HepG2 (cell line): ENCODE measurements around the gene KDM5B. TPM values are rescaled to one million over a fixed set of nuclear protein-coding genes. Genes with fewer than 3 reads are reported as not detected.

Experiments used
- JARID2 ChIP-seq: sonication (generic); formaldehyde crosslinking; IDR thresholded peaks from 2 replicates; pipeline ENCODE4 v1.8.1; 2023; ENCODE audit warnings: missing genetic modification reagents, inconsistent platforms; ENCODE audit not compliant: insufficient replicate concordance
- JDP2 ChIP-seq: sonication (generic); formaldehyde crosslinking; IDR thresholded peaks from 2 replicates; pipeline ENCODE4 v1.8.1; 2022; ENCODE audit warnings: missing genetic modification reagents, borderline replicate concordance
- KMT2A ChIP-seq: sonication (generic); formaldehyde crosslinking; IDR thresholded peaks from 2 replicates; pipeline ENCODE4 v1.4.0; 2020; ENCODE audit warnings: missing genetic modification reagents
- ZBTB3 ChIP-seq: sonication (generic); formaldehyde crosslinking; IDR thresholded peaks from 2 replicates; pipeline ENCODE4 v1.4.0; 2020; ENCODE audit warnings: low read depth, mild to moderate bottlenecking, moderate library complexity, missing genetic modification reagents, borderline replicate concordance
- ZC3H4 ChIP-seq: sonication (generic); formaldehyde crosslinking; IDR thresholded peaks from 2 replicates; pipeline ENCODE4 v1.4.0; 2020; ENCODE audit warnings: missing genetic modification reagents, borderline replicate concordance
- ZNF441 ChIP-seq: sonication (generic); formaldehyde crosslinking; IDR thresholded peaks from 2 replicates; pipeline ENCODE4 v1.7.0; 2021; ENCODE audit warnings: missing genetic modification reagents, borderline replicate concordance
- ZNF512B ChIP-seq: sonication (generic); formaldehyde crosslinking; IDR thresholded peaks from 2 replicates; pipeline ENCODE4 v1.5.1; 2020; ENCODE audit warnings: missing genetic modification reagents, mild to moderate bottlenecking, borderline replicate concordance
- ZNF605 ChIP-seq: sonication (generic); formaldehyde crosslinking; IDR thresholded peaks from 2 replicates; pipeline ENCODE4 v1.8.0; 2022; ENCODE audit warnings: mild to moderate bottlenecking, missing genetic modification reagents
- ZNF615 ChIP-seq: sonication (generic); formaldehyde crosslinking; IDR thresholded peaks from 2 replicates; pipeline ENCODE4 v1.5.0; 2020; ENCODE audit warnings: mild to moderate bottlenecking, missing genetic modification reagents, borderline replicate concordance
- ZNF772 ChIP-seq: sonication (generic); formaldehyde crosslinking; IDR thresholded peaks from 2 replicates; pipeline ENCODE4 v1.5.0; 2020; ENCODE audit warnings: mild to moderate bottlenecking, missing genetic modification reagents
- polyA plus RNA-seq, 8 experiments: library from polyadenylated mRNA; depleted of rRNA in 3 of 8; stranded (reverse) in 7 of 8; unstranded in 1 of 8; fragments of >200 nt; fragmentation: Illumina TruSeq in 4 of 8; extraction: Trizol in 4 of 8; gene quantifications; 2 replicates each; pipeline versions ENCODE4 v1.2.1 to v1.2.3, GENCODE V29; 2011 to 2016; ENCODE audit warnings: low read depth in 4 of 8, missing spikeins in 1 of 8, mixed read lengths in 1 of 8; ENCODE audit not compliant: insufficient read depth in 1 of 8
- total RNA-seq, 5 experiments: library from RNA; depleted of rRNA; stranded (reverse); fragments of >200 nt; fragmentation: Illumina TruSeq; extraction: Trizol; gene quantifications; 2 replicates each; pipeline ENCODE4 v1.2.3, GENCODE V29; 2016; ENCODE audit warnings: low read depth in 1 of 5
- TF ChIP-seq, protein P1 (sequence below): sonication (generic); formaldehyde crosslinking; IDR thresholded peaks from 2 replicates; pipeline ENCODE4 v1.4.0; 2020; ENCODE audit warnings: mild to moderate bottlenecking, low read depth, missing genetic modification reagents
- TF ChIP-seq, protein P2 (sequence below): sonication (generic); formaldehyde crosslinking; IDR thresholded peaks from 2 replicates; pipeline ENCODE4 v1.4.0; 2020; ENCODE audit warnings: missing genetic modification reagents, borderline replicate concordance
- TF ChIP-seq, protein P3 (sequence below): sonication (generic); formaldehyde crosslinking; conservative IDR thresholded peaks from 2 replicates; pipeline ENCODE4 v1.8.0; 2022; ENCODE audit warnings: low read depth, missing genetic modification reagents
- TF ChIP-seq, protein P4 (sequence below): sonication (generic); formaldehyde crosslinking; IDR thresholded peaks from 2 replicates; pipeline ENCODE4 v1.4.0; 2020; ENCODE audit warnings: missing genetic modification reagents

The KDM5B gene
- total and polyA plus RNA-seq, 2 of the 13 experiments (the other 11 are each of a cell fraction or from before 2014, with no cell fraction given) = 34.2 to 35.4 TPM

DNA sequence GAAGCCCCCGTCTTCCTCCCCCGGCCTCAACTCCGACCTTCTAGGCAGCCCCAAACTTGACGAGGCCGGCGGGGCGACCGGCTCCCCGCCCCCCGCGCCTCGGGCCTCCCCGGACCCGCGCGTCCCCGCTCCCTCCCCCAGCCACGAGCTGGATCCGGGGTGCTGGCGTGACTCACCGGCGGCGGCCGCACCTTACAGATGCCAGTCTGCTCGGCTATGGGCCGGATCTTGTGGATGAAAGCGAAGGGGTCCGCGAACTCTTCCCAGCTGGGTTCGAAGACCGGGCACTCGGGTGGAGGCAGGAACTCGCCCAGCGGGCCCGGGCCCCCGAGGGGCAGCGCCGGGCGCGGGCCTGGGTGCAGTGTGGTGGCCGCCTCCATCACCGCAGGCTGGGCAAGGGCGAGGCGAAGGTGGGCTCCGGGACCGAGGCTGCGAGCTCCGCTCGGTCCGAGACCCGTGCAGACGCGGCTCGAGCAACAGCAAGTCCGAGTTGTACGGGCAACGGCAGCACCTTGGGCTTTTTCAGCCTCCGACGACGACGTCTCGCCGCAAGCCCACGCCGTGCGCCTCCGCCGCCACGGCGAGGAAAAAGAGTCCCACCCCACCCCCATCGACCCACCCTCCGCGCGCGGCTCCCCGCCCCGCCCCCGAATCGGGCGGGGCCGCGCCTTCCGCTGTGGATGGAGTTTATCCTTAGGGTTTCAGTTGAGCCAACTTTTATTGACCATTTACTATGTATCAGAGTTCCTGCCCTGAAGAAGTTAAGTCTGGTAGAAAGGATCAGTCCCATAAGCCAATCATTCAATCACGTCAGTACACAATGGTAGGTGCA lies at the start of gene KDM5B (continued):
- TF ChIP-seq ZNF512B (no peak), ZC3H4 (no peak), JDP2 (CRISPR knock-in tag) (no peak; the same call in 1 of the 2 replicates), KMT2A (CRISPR knock-in tag) (peak; percentile 90), ZNF772 (CRISPR knock-in tag) (peak; percentile 86; the same call in 1 of the 2 replicates), ZNF441 (CRISPR knock-in tag) (peak; percentile 51; the same call in 1 of the 2 replicates), ZNF615 (no peak), ZBTB3 (CRISPR knock-in tag) (no peak), JARID2 (CRISPR knock-in tag) (peak; percentile 43), ZNF605 (no peak)
- TF ChIP-seq, protein P1, sequence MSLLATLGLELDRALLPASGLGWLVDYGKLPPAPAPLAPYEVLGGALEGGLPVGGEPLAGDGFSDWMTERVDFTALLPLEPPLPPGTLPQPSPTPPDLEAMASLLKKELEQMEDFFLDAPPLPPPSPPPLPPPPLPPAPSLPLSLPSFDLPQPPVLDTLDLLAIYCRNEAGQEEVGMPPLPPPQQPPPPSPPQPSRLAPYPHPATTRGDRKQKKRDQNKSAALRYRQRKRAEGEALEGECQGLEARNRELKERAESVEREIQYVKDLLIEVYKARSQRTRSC = 0 out of 2 replicates have a peak, but pooled peaks have one; percentile 32
- TF ChIP-seq, protein P2, sequence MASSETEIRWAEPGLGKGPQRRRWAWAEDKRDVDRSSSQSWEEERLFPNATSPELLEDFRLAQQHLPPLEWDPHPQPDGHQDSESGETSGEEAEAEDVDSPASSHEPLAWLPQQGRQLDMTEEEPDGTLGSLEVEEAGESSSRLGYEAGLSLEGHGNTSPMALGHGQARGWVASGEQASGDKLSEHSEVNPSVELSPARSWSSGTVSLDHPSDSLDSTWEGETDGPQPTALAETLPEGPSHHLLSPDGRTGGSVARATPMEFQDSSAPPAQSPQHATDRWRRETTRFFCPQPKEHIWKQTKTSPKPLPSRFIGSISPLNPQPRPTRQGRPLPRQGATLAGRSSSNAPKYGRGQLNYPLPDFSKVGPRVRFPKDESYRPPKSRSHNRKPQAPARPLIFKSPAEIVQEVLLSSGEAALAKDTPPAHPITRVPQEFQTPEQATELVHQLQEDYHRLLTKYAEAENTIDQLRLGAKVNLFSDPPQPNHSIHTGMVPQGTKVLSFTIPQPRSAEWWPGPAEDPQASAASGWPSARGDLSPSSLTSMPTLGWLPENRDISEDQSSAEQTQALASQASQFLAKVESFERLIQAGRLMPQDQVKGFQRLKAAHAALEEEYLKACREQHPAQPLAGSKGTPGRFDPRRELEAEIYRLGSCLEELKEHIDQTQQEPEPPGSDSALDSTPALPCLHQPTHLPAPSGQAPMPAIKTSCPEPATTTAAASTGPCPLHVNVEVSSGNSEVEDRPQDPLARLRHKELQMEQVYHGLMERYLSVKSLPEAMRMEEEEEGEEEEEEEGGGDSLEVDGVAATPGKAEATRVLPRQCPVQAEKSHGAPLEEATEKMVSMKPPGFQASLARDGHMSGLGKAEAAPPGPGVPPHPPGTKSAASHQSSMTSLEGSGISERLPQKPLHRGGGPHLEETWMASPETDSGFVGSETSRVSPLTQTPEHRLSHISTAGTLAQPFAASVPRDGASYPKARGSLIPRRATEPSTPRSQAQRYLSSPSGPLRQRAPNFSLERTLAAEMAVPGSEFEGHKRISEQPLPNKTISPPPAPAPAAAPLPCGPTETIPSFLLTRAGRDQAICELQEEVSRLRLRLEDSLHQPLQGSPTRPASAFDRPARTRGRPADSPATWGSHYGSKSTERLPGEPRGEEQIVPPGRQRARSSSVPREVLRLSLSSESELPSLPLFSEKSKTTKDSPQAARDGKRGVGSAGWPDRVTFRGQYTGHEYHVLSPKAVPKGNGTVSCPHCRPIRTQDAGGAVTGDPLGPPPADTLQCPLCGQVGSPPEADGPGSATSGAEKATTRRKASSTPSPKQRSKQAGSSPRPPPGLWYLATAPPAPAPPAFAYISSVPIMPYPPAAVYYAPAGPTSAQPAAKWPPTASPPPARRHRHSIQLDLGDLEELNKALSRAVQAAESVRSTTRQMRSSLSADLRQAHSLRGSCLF (CRISPR knock-in tag) = no peak
- TF ChIP-seq, protein P3, sequence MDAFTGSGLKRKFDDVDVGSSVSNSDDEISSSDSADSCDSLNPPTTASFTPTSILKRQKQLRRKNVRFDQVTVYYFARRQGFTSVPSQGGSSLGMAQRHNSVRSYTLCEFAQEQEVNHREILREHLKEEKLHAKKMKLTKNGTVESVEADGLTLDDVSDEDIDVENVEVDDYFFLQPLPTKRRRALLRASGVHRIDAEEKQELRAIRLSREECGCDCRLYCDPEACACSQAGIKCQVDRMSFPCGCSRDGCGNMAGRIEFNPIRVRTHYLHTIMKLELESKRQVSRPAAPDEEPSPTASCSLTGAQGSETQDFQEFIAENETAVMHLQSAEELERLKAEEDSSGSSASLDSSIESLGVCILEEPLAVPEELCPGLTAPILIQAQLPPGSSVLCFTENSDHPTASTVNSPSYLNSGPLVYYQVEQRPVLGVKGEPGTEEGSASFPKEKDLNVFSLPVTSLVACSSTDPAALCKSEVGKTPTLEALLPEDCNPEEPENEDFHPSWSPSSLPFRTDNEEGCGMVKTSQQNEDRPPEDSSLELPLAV (CRISPR knock-in tag) = no peak
- TF ChIP-seq, protein P4, sequence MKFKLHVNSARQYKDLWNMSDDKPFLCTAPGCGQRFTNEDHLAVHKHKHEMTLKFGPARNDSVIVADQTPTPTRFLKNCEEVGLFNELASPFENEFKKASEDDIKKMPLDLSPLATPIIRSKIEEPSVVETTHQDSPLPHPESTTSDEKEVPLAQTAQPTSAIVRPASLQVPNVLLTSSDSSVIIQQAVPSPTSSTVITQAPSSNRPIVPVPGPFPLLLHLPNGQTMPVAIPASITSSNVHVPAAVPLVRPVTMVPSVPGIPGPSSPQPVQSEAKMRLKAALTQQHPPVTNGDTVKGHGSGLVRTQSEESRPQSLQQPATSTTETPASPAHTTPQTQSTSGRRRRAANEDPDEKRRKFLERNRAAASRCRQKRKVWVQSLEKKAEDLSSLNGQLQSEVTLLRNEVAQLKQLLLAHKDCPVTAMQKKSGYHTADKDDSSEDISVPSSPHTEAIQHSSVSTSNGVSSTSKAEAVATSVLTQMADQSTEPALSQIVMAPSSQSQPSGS (CRISPR knock-in tag) = peak; percentile 59; the same call in 1 of the 2 replicates
